ENCODE measurements around the gene ST6GALNAC5.
"Not testable (repeated sequence)": the region's sequence is repeated elsewhere in the genome, so short reads cannot be mapped to it uniquely, and the experiment has no call there.

ST6GALNAC5 gene

GRCh38 chr1:76867342-76868130, at the start of gene ST6GALNAC5:
Gene ST6GALNAC5, plus strand, starts transcription at chr1:76867480.
- TF ChIP-seq CTCF (IDR thresholded peaks at IDR 0.05) = no peak
- H3K27ac ChIP-seq = peak within 1 kb of the TSS; percentile 82 to 89
- DNase-seq (ENCODE audit: low spot score) = no peak
- peak within 1 kb of the TSS; percentile 85 for H3K4me3 ChIP-seq

GRCh38 chr1:76820028-76820427, 47.3 kb upstream of the ST6GALNAC5 start:
- H3K27ac ChIP-seq = no peak overlapping the region
- TF ChIP-seq CTCF (IDR thresholded peaks at IDR 0.05) = no peak
- no peak overlapping the region for H3K4me3 ChIP-seq
- DNase-seq (ENCODE audit: low spot score) = no peak

GRCh38 chr1:76822961-76823360, 44.3 kb upstream of the ST6GALNAC5 start:
- not testable (repeated sequence) for H3K27ac ChIP-seq; DNase-seq (ENCODE audit: low spot score); H3K4me3 ChIP-seq

- Histone ChIP-seq H3K4me3 (no peak overlapping the region), H3K27ac (no peak overlapping the region)
- no peak for TF ChIP-seq CTCF (IDR thresholded peaks at IDR 0.05)
- DNase-seq (ENCODE audit: low spot score) = no peak
These were observed 43.2 kb upstream of the ST6GALNAC5 start for GRCh38 chr1:76824106-76824505.

GRCh38 chr1:76826072-76826845, 41.0 kb upstream of the ST6GALNAC5 start:
- no peak for TF ChIP-seq CTCF (IDR thresholded peaks at IDR 0.05)
- no peak for DNase-seq (ENCODE audit: low spot score)
- Histone ChIP-seq H3K27ac (peak overlapping the region in 1 of 2 donors; percentile 14), H3K4me3 (no peak overlapping the region)

GRCh38 chr1:76827066-76827465, 40.2 kb upstream of the ST6GALNAC5 start:
- no peak for TF ChIP-seq CTCF (IDR thresholded peaks at IDR 0.05)
- DNase-seq (ENCODE audit: low spot score) = no peak
- Histone ChIP-seq H3K4me3 (no peak overlapping the region), H3K27ac (no peak overlapping the region)

GRCh38 chr1:76830373-76830772, 36.9 kb upstream of the ST6GALNAC5 start:
- no peak for TF ChIP-seq CTCF (IDR thresholded peaks at IDR 0.05)
- DNase-seq (ENCODE audit: low spot score) = no peak
- Histone ChIP-seq H3K27ac (no peak overlapping the region), H3K4me3 (peak overlapping the region; percentile 3)
